H1 (cell line): Measurements from ENCODE around the gene SMYD3. TPM values are rescaled to one million over a fixed set of nuclear protein-coding genes. Genes with fewer than 3 reads are reported as not detected.

Source experiments
- CTCF ChIA-PET: fragments of 300-600 bp; sonication (Branson Sonifier 250); formaldehyde crosslinking; loops from one replicate; lab custom pipeline; 2021; ENCODE audit not compliant: partially characterized antibody; lab: Charles Lee
- POLR2A ChIA-PET: fragments of 300-600 bp; sonication (Branson Sonifier 250); formaldehyde crosslinking; loops from one replicate; lab custom pipeline; 2021; ENCODE audit warnings: inconsistent platforms; ENCODE audit not compliant: partially characterized antibody; lab: Charles Lee
- DNase-seq, 2 experiments: peaks; one replicate each; pipeline versions ENCODE4 v3.0.0 to v3.0.0-alpha.2; 2010 to 2022; ENCODE audit warnings: low spot score in 2 of 2, low read depth in 1 of 2, mixed read lengths in 1 of 2
- FAIRE-seq: peaks from 2 replicates; lab custom pipeline; 2011; peaks lifted over from hg19 to GRCh38; lab: Jason Lieb, UNC
- H2AFZ ChIP-seq: 2 replicates; pipeline ENCODE4 v1.8.1; 2012; ENCODE audit warnings: low read length, inconsistent platforms
- H2AK5ac ChIP-seq: 2 replicates; pipeline ENCODE4 v1.6.1; 2013; ENCODE audit warnings: low read depth, low read length
- H2BK120ac ChIP-seq: replicated peaks from 2 replicates; pipeline ENCODE3; 2013; ENCODE audit warnings: low read depth, low read length, inconsistent platforms
- H2BK12ac ChIP-seq: 2 replicates; pipeline ENCODE4 v1.6.1; 2013; ENCODE audit warnings: low read depth, low read length
- H2BK15ac ChIP-seq: 2 replicates; pipeline ENCODE4 v1.6.1; 2013; ENCODE audit warnings: low read length
- H2BK20ac ChIP-seq: 2 replicates; pipeline ENCODE4 v1.6.1; 2013; ENCODE audit warnings: low read length
- H2BK5ac ChIP-seq: 2 replicates; pipeline ENCODE4 v1.6.1; 2013; ENCODE audit warnings: low read depth, low read length
- H3K14ac ChIP-seq: 2 replicates; pipeline ENCODE4 v1.6.1; 2013; ENCODE audit warnings: inconsistent platforms; ENCODE audit not compliant: insufficient read length
- H3K18ac ChIP-seq: 2 replicates; pipeline ENCODE4 v1.6.1; 2013; ENCODE audit warnings: low read length; ENCODE audit errors: extremely low read depth
- H3K23ac ChIP-seq: 2 replicates; pipeline ENCODE4 v1.6.1; 2013; ENCODE audit warnings: inconsistent platforms; ENCODE audit not compliant: insufficient read length
- H3K23me2 ChIP-seq: 2 replicates; pipeline ENCODE4 v1.6.1; 2013; ENCODE audit warnings: low read depth, low read length
- H3K27ac ChIP-seq: 2 replicates; pipeline ENCODE4 v1.6.1; 2011; ENCODE audit warnings: low read depth, low read length, inconsistent platforms
- H3K27me3 ChIP-seq, 4 experiments: replicated peaks in 1 of 4; 1 replicate in 1 of 4; 2 replicates in 3 of 4; pipeline versions ENCODE4 v1.6.1 to v1.8.1; 2011 to 2013; ENCODE audit warnings: low read length in 3 of 4, mild to moderate bottlenecking in 3 of 4, inconsistent platforms in 2 of 4, mixed read lengths in 2 of 4, moderate library complexity in 1 of 4; ENCODE audit not compliant: control insufficient read depth in 3 of 4, insufficient read depth in 3 of 4; ENCODE audit errors: extremely low read depth in 1 of 4
- H3K36me3 ChIP-seq, 4 experiments: 2 replicates each; pipeline versions ENCODE4 v1.6.1 to v1.8.1; 2011 to 2013; ENCODE audit warnings: mild to moderate bottlenecking in 4 of 4, low read length in 3 of 4, moderate library complexity in 2 of 4, control low read depth in 1 of 4, inconsistent platforms in 1 of 4; ENCODE audit not compliant: insufficient read depth in 4 of 4, control insufficient read depth in 2 of 4
- H3K4ac ChIP-seq: replicated peaks from 2 replicates; pipeline ENCODE3; 2013; ENCODE audit warnings: low read length, low read depth, mixed read lengths, inconsistent platforms; ENCODE audit not compliant: insufficient read length
- H3K4me1 ChIP-seq, 4 experiments: replicated peaks in 1 of 4; 1 replicate in 1 of 4; 2 replicates in 3 of 4; pipeline versions ENCODE4 v1.6.1 to v1.8.1; 2011 to 2013; ENCODE audit warnings: low read length in 3 of 4, inconsistent platforms in 2 of 4, mixed read lengths in 1 of 4; ENCODE audit not compliant: insufficient read depth in 4 of 4, control insufficient read depth in 3 of 4
- H3K4me2 ChIP-seq, 2 experiments: 2 replicates each; pipeline versions ENCODE4 v1.6.1 to v1.8.1; 2011 to 2013; ENCODE audit warnings: low read depth in 2 of 2, low read length in 2 of 2, control low read depth in 1 of 2, inconsistent platforms in 1 of 2, mild to moderate bottlenecking in 1 of 2; ENCODE audit not compliant: insufficient read depth in 1 of 2
- H3K4me3 ChIP-seq, 4 experiments: fragments of 200-600, 300-600 bp in 1 of 4; sonication (generic), shearing (Covaris generic), sonication (Bioruptor Twin) in 1 of 4; 2 replicates each; pipeline versions ENCODE4 v1.5.1 to v1.8.1; 2011 to 2016; ENCODE audit warnings: low read length in 4 of 4, low read depth in 3 of 4, control low read depth in 2 of 4, inconsistent platforms in 2 of 4, mild to moderate bottlenecking in 2 of 4, mixed read lengths in 1 of 4, moderate library complexity in 1 of 4; ENCODE audit not compliant: insufficient read depth in 2 of 4; ENCODE audit errors: extremely low read depth in 1 of 4
- H3K56ac ChIP-seq: replicated peaks from 2 replicates; pipeline ENCODE3; 2013; ENCODE audit warnings: low read depth, mild to moderate bottlenecking, mixed read lengths, low read length, inconsistent platforms; ENCODE audit not compliant: insufficient read length
- H3K79me1 ChIP-seq: 2 replicates; pipeline ENCODE4 v1.6.1; 2013; ENCODE audit warnings: low read depth, low read length, control low read depth
- H3K79me2 ChIP-seq, 2 experiments: 2 replicates each; pipeline versions ENCODE4 v1.6.1 to v1.8.1; 2012 to 2013; ENCODE audit warnings: low read length in 2 of 2, mild to moderate bottlenecking in 2 of 2, inconsistent platforms in 1 of 2; ENCODE audit not compliant: insufficient read depth in 2 of 2, control insufficient read depth in 1 of 2
- H3K9ac ChIP-seq, 4 experiments: replicated peaks in 1 of 4; 1 replicate in 1 of 4; 2 replicates in 3 of 4; pipeline versions ENCODE4 v1.6.1 to v1.8.1; 2011 to 2013; ENCODE audit warnings: low read depth in 3 of 4, low read length in 3 of 4, control low read depth in 2 of 4, mild to moderate bottlenecking in 2 of 4, moderate library complexity in 2 of 4, inconsistent platforms in 1 of 4; ENCODE audit errors: extremely low read depth in 1 of 4
- H3K9me3 ChIP-seq, 2 experiments: 2 replicates each; pipeline versions ENCODE4 v1.6.1 to v1.8.1; 2012 to 2013; ENCODE audit warnings: mild to moderate bottlenecking in 2 of 2, moderate library complexity in 2 of 2, control low read depth in 1 of 2, inconsistent platforms in 1 of 2, low read depth in 1 of 2, low read length in 1 of 2, mixed read lengths in 1 of 2; ENCODE audit not compliant: insufficient read depth in 2 of 2
- H4K20me1 ChIP-seq, 2 experiments: replicated peaks in 1 of 2; 2 replicates each; pipeline versions ENCODE3 to v1.8.1; 2011 to 2013; ENCODE audit warnings: inconsistent platforms in 2 of 2, low read length in 2 of 2, mild to moderate bottlenecking in 1 of 2; ENCODE audit not compliant: insufficient read depth in 2 of 2, control insufficient read depth in 1 of 2
- H4K5ac ChIP-seq: 2 replicates; pipeline ENCODE4 v1.6.1; 2013; ENCODE audit warnings: low read length, low read depth, mixed read lengths, inconsistent platforms; ENCODE audit not compliant: insufficient read length
- H4K8ac ChIP-seq: 2 replicates; pipeline ENCODE4 v1.8.0; 2013; ENCODE audit warnings: mild to moderate bottlenecking, moderate library complexity, low read length, inconsistent platforms; ENCODE audit not compliant: insufficient read depth; ENCODE audit errors: extremely low read depth
- H4K91ac ChIP-seq: replicated peaks from 2 replicates; pipeline ENCODE3; 2013; ENCODE audit warnings: low read length, mixed read lengths, inconsistent platforms; ENCODE audit not compliant: insufficient read length
- ATF3 ChIP-seq: IDR thresholded peaks from 2 replicates; pipeline ENCODE4 v1.6.1; 2011; ENCODE audit warnings: low read depth, mild to moderate bottlenecking, low read length; ENCODE audit not compliant: insufficient read depth
- BACH1 ChIP-seq: IDR thresholded peaks from 2 replicates; pipeline ENCODE4 v1.6.1; 2012; ENCODE audit warnings: low read length, improper control_type of control experiment
- CBX8 ChIP-seq: fragments of 300-800, 300-1000 bp; sonication (generic); IDR thresholded peaks from 2 replicates; pipeline ENCODE4 v1.7.1; 2016; ENCODE audit warnings: low read depth, low read length, borderline replicate concordance
- CTCF ChIP-seq, 3 experiments: IDR thresholded peaks; 1 replicate in 2 of 3; 2 replicates in 1 of 3; pipeline versions ENCODE4 v1.5.1 to v1.6.1; 2011; ENCODE audit warnings: low read length in 3 of 3, mild to moderate bottlenecking in 3 of 3, inconsistent platforms in 2 of 3, low read depth in 1 of 3, moderate library complexity in 1 of 3; ENCODE audit not compliant: insufficient read depth in 1 of 3; ENCODE audit errors: control extremely low read depth in 1 of 3
- KDM4A ChIP-seq: IDR thresholded peaks from one replicate; pipeline ENCODE4 v1.7.1; 2012; ENCODE audit warnings: low read depth, mild to moderate bottlenecking, moderate library complexity, low read length, inconsistent platforms; ENCODE audit not compliant: severe bottlenecking
- POLR2AphosphoS5 ChIP-seq: IDR thresholded peaks from 2 replicates; pipeline ENCODE4 v1.6.1; 2011; ENCODE audit warnings: low read depth, low read length
- RFX5 ChIP-seq: IDR thresholded peaks from 2 replicates; pipeline ENCODE4 v1.6.1; 2011; ENCODE audit warnings: low read depth, low read length, improper control_type of control experiment, borderline replicate concordance
- RNF2 ChIP-seq: fragments of 200-900, 300-1000 bp; sonication (generic); IDR thresholded peaks from 2 replicates; pipeline ENCODE4 v1.7.1; 2016; ENCODE audit warnings: borderline replicate concordance, low read depth, mild to moderate bottlenecking, antibody characterized with exemption, low read length; ENCODE audit not compliant: poor library complexity, severe bottlenecking; ENCODE audit errors: missing control alignments
- SP1 ChIP-seq: IDR thresholded peaks from 2 replicates; pipeline ENCODE4 v1.6.1; 2011; ENCODE audit warnings: low read depth, low read length
- SP4 ChIP-seq: IDR thresholded peaks from 2 replicates; pipeline ENCODE4 v1.6.1; 2012; ENCODE audit warnings: low read length, inconsistent platforms
- WGBS, 2 experiments: shearing (Covaris generic) in 1 of 2; methylation state at CpG; one replicate each; pipeline versions ENCODE4 v1.1.6 to v1.1.7; 2013 to 2015; ENCODE audit warnings: low lambda C conversion rate in 2 of 2, mixed read lengths in 2 of 2, inconsistent platforms in 1 of 2, low coverage in 1 of 2, missing lambda C conversion rate in 1 of 2; ENCODE audit not compliant: insufficient replicate concordance in 2 of 2, insufficient coverage in 1 of 2, insufficient read length in 1 of 2; ENCODE audit errors: extremely low coverage in 1 of 2, missing lambda C conversion rate in 1 of 2; 5-methylcytosine and 5-hydroxymethylcytosine counted together
- polyA plus RNA-seq, 7 experiments: library from polyadenylated mRNA; depleted of rRNA in 3 of 7; stranded (reverse) in 5 of 7; unstranded in 2 of 7; fragments of >200 nt in 5 of 7; fragments of 200-250 nt in 2 of 7; gene quantifications; 1 replicate in 5 of 7; 2 replicates in 1 of 7; 4 replicates in 1 of 7; pipeline versions ENCODE4 v1.2.1 to v1.2.3, GENCODE V29; 2011 to 2013; ENCODE audit warnings: missing spikeins in 2 of 7, mixed read lengths in 2 of 7
- total RNA-seq: library from RNA; stranded (reverse); fragmentation: NEBNext Ultra II Directional; extraction: Animal tissue kit (Norgen Biotek cat#: 25700); gene quantifications from 2 replicates; pipeline ENCODE4 v1.2.1, GENCODE V29; 2021

Gene SMYD3
- total and polyA plus RNA-seq, 2 of the 8 experiments (the other 6 are each of a cell fraction or from before 2014, with no cell fraction given), result 17.3 to 25.4 TPM

GRCh38 chr1:246491551-246492053 is 15.5 kb downstream of the SMYD3 start:
- H3K27me3 ChIP-seq, result no peaks in the 10 kb centered on the region
- no peak for TF ChIP-seq KDM4A
- no peak for TF ChIP-seq SP4
- no peak for TF ChIP-seq CBX8
- no peak for TF ChIP-seq POLR2AphosphoS5
- no peak for TF ChIP-seq ATF3
- TF ChIP-seq SP1, result no peak
- no peak for TF ChIP-seq RFX5
- no peak for TF ChIP-seq CTCF (IDR thresholded peaks at IDR 0.05; ENCODE audit: control extremely low read depth in 1 of 3, insufficient read depth in 1 of 3, low read depth in 1 of 3, low read length in 3 of 3)
- no peak for TF ChIP-seq RNF2
- no peak for TF ChIP-seq BACH1
- WGBS, 2 experiments, result 98% methylated on average over 7 of the region's 7 CpGs; no CpG with 5 or more reads in 1 of the 2 experiments
- no peak overlapping the region for H3K9ac ChIP-seq
- H3K79me2 ChIP-seq, result peaks cover 0 to 8% of the 10 kb centered on the region in 2 experiments; a peak in 1 of 4 replicates
- H3K27ac ChIP-seq, result no peak overlapping the region
- H2AK5ac ChIP-seq, result peak overlapping the region; percentile 78; the same call in 1 of the 2 replicates
- no peaks in the 10 kb centered on the region for H3K9me3 ChIP-seq
- H3K4me1 ChIP-seq, result peaks cover 0 to 5% (median 3%) of the 10 kb centered on the region in 4 experiments; a peak in 3 of 7 replicates
- H4K8ac ChIP-seq, result no peak overlapping the region
- no peak overlapping the region for H4K91ac ChIP-seq
- FAIRE-seq (no peak), DNase-seq (no peak)
- CTCF ChIA-PET, result interaction anchor here (0.6 to 2.6 kb wide), 11 partner anchors 8 to 792 kb away, joined by 3 to 12 read pairs (median 3); partner anchors contain the start of gene SMYD3
- H2BK5ac ChIP-seq, result peak overlapping the region; percentile 82; the same call in 1 of the 2 replicates
- no peak overlapping the region for H2BK12ac ChIP-seq
- no peak overlapping the region for H3K4me2 ChIP-seq
- H2BK120ac ChIP-seq, result no peak overlapping the region
- H3K36me3 ChIP-seq, result no peaks in the 10 kb centered on the region
- H3K4me3 ChIP-seq, result no peak overlapping the region
- H3K79me1 ChIP-seq, result no peaks in the 10 kb centered on the region; the same call in 1 of the 2 replicates
- no peak overlapping the region for H3K4ac ChIP-seq
- H2BK20ac ChIP-seq, result no peak overlapping the region
- H3K56ac ChIP-seq, result no peak overlapping the region
- POLR2A ChIA-PET, result no interaction called here
- H3K23ac ChIP-seq, result no peak overlapping the region
- H2AFZ ChIP-seq, result no peak overlapping the region
- no peak overlapping the region for H3K14ac ChIP-seq
- H3K18ac ChIP-seq, result no peak overlapping the region
- H4K5ac ChIP-seq, result no peak overlapping the region
- H3K23me2 ChIP-seq, result no peaks in the 10 kb centered on the region
- H4K20me1 ChIP-seq, result peaks cover 0 to 2% of the 10 kb centered on the region in 2 experiments
- H2BK15ac ChIP-seq, result no peak overlapping the region
